HCT116 (cell line): ENCODE results near the gene PLAU. TPM values are rescaled to one million over a fixed set of nuclear protein-coding genes. Genes with fewer than 3 reads are reported as not detected.

Source experiments
- ATAC-seq: fragments of 200-7000 bp; cut with Tn5 transposase; 2 replicates; pipeline ENCODE4 v1.9.1; 2020; ENCODE audit warnings: mild to moderate bottlenecking, moderate library complexity
- BruUV-seq: library from RNA; stranded (reverse); fragments of 400-500 nt; replicated peaks from 2 replicates; lab custom pipeline; 2021; lab: Mats Ljungman, UMichigan
- CTCF ChIA-PET: fragments of 300-600 bp; sonication (Branson Sonifier 250); formaldehyde crosslinking; loops from one replicate; lab custom pipeline; 2021; ENCODE audit warnings: antibody characterized with exemption; lab: Charles Lee
- POLR2A ChIA-PET: fragments of 300-600, 350-600 bp; sonication (Branson Sonifier 250); formaldehyde crosslinking; loops from one replicate; lab custom pipeline; 2021; ENCODE audit warnings: antibody characterized with exemption; lab: Charles Lee
- RAD21 ChIA-PET, 2 experiments: fragments of 300-600 bp; sonication (Branson Sonifier 250); formaldehyde crosslinking; loops; one replicate each; lab custom pipeline; 2023; ENCODE audit warnings: low total read pairs in 2 of 2; ENCODE audit not compliant: uncharacterized antibody in 2 of 2, unreplicated experiment in 2 of 2, low non-redundant PET in 1 of 2; lab: Charles Lee
- DNase-seq: peaks from one replicate; pipeline ENCODE4 v3.0.0-alpha.2; 2010; ENCODE audit warnings: low read depth, low spot score
- H2AFZ ChIP-seq: fragments of 200-600 bp; shearing (Covaris generic), sonication (generic); 2 replicates; pipeline ENCODE4 v1.6.1; 2017; ENCODE audit warnings: low read depth, mixed run types, mixed read lengths, antibody characterized with exemption, low read length; ENCODE audit not compliant: poor library complexity, severe bottlenecking
- H3K27ac ChIP-seq: 2 replicates; pipeline ENCODE4 v1.5.1; 2012; ENCODE audit warnings: low read depth, low read length
- H3K27me3 ChIP-seq: fragments of 200-600 bp; sonication (generic); 2 replicates; pipeline ENCODE4 v1.6.1; 2016; ENCODE audit warnings: mixed run types, low read length, mixed read lengths; ENCODE audit not compliant: insufficient read depth
- H3K36me3 ChIP-seq, 2 experiments: fragments of 200-500 bp in 1 of 2; fragments of 200-600 bp in 1 of 2; sonication (Bioruptor generic) in 1 of 2; sonication (generic) in 1 of 2; 2 replicates each; pipeline versions ENCODE4 v1.5.1 to v1.6.1; 2014 to 2016; ENCODE audit warnings: low read length in 2 of 2, inconsistent platforms in 1 of 2, mixed read lengths in 1 of 2, mixed run types in 1 of 2; ENCODE audit not compliant: insufficient read depth in 2 of 2, control insufficient read depth in 1 of 2
- H3K4me1 ChIP-seq, 2 experiments: fragments of 200-600 bp in 1 of 2; sonication (generic) in 1 of 2; 2 replicates each; pipeline versions ENCODE4 v1.5.1 to v1.6.1; 2012 to 2017; ENCODE audit warnings: low read length in 2 of 2, inconsistent platforms in 1 of 2, mild to moderate bottlenecking in 1 of 2, mixed read lengths in 1 of 2, mixed run types in 1 of 2, moderate library complexity in 1 of 2; ENCODE audit not compliant: insufficient read depth in 2 of 2, control insufficient read depth in 1 of 2
- H3K4me2 ChIP-seq: fragments of 200-600 bp; sonication (generic); 2 replicates; pipeline ENCODE4 v1.6.1; 2017; ENCODE audit warnings: mixed run types, low read length, mixed read lengths
- H3K4me3 ChIP-seq, 2 experiments: fragments of 200-600 bp in 1 of 2; sonication (generic) in 1 of 2; replicated peaks in 1 of 2; 2 replicates each; pipeline ENCODE4 v1.5.1; 2011 to 2016; ENCODE audit warnings: low read length in 2 of 2, control low read depth in 1 of 2, low read depth in 1 of 2, mild to moderate bottlenecking in 1 of 2, mixed read lengths in 1 of 2, mixed run types in 1 of 2
- H3K79me2 ChIP-seq: fragments of 200-600 bp; sonication (generic); 2 replicates; pipeline ENCODE4 v1.6.1; 2017; ENCODE audit warnings: mild to moderate bottlenecking, mixed run types, low read length, moderate library complexity, mixed read lengths; ENCODE audit not compliant: insufficient read depth
- H3K9ac ChIP-seq: fragments of 200-600 bp; sonication (generic); 2 replicates; pipeline ENCODE4 v1.6.1; 2016; ENCODE audit warnings: low read length, mixed read lengths
- H3K9me2 ChIP-seq: fragments of 200-600 bp; sonication (generic), shearing (Covaris generic); 2 replicates; pipeline ENCODE4 v1.6.1; 2017; ENCODE audit warnings: mixed run types, mild to moderate bottlenecking, moderate library complexity; ENCODE audit not compliant: insufficient read depth
- H3K9me3 ChIP-seq, 2 experiments: fragments of 200-500 bp in 1 of 2; fragments of 200-600 bp in 1 of 2; sonication (Bioruptor generic) in 1 of 2; sonication (generic) in 1 of 2; 2 replicates each; pipeline ENCODE4 v1.6.1; 2014 to 2017; ENCODE audit warnings: low read length in 2 of 2, mixed read lengths in 2 of 2, inconsistent platforms in 1 of 2, low read depth in 1 of 2, mild to moderate bottlenecking in 1 of 2, mixed run types in 1 of 2, moderate library complexity in 1 of 2; ENCODE audit not compliant: control insufficient read depth in 1 of 2, insufficient read depth in 1 of 2
- H4K20me1 ChIP-seq: fragments of 200-600 bp; sonication (generic), shearing (Covaris generic); 2 replicates; pipeline ENCODE4 v1.6.1; 2017; ENCODE audit warnings: mixed run types, mild to moderate bottlenecking, moderate library complexity; ENCODE audit not compliant: insufficient read depth
- CBX3 ChIP-seq: IDR thresholded peaks from 2 replicates; pipeline ENCODE4 v1.6.1; 2012; ENCODE audit warnings: low read depth
- CEBPB ChIP-seq: IDR thresholded peaks from 2 replicates; pipeline ENCODE4 v1.6.1; 2012; ENCODE audit warnings: low read depth
- CTCF ChIP-seq, 3 experiments: fragments of 200-600 bp in 1 of 3; sonication (generic) in 1 of 3; IDR thresholded peaks in 2 of 3; conservative IDR thresholded peaks in 1 of 3; 2 replicates each; pipeline ENCODE4 v1.5.1; 2012 to 2017; ENCODE audit warnings: low read depth in 2 of 3, low read length in 2 of 3, antibody characterized with exemption in 1 of 3, borderline replicate concordance in 1 of 3, control low read depth in 1 of 3, mild to moderate bottlenecking in 1 of 3, mixed read lengths in 1 of 3, mixed run types in 1 of 3, moderate library complexity in 1 of 3; ENCODE audit not compliant: insufficient read depth in 1 of 3
- ELF1 ChIP-seq: IDR thresholded peaks from 2 replicates; pipeline ENCODE4 v1.6.1; 2012; ENCODE audit warnings: low read depth, borderline replicate concordance
- EZH2phosphoT487 ChIP-seq: fragments of 200-600 bp; IDR thresholded peaks from 2 replicates; pipeline ENCODE4 v1.6.1; 2018; ENCODE audit warnings: antibody characterized with exemption, borderline replicate concordance
- FOSL1 ChIP-seq: IDR thresholded peaks from 2 replicates; pipeline ENCODE4 v1.6.1; 2012; ENCODE audit warnings: low read depth
- POLR2A ChIP-seq: IDR thresholded peaks from 2 replicates; pipeline ENCODE4 v1.7.0; 2011; ENCODE audit warnings: borderline replicate concordance; ENCODE audit not compliant: insufficient read depth, insufficient read length; ENCODE audit errors: extremely low read depth
- RAD21 ChIP-seq: IDR thresholded peaks from 2 replicates; pipeline ENCODE4 v1.6.1; 2012; ENCODE audit warnings: low read depth, mild to moderate bottlenecking
- REST ChIP-seq: IDR thresholded peaks from 2 replicates; pipeline ENCODE4 v1.6.1; 2012; ENCODE audit warnings: low read depth
- SRF ChIP-seq: IDR thresholded peaks from 2 replicates; pipeline ENCODE4 v1.6.1; 2012; ENCODE audit warnings: low read depth
- YY1 ChIP-seq: IDR thresholded peaks from 2 replicates; pipeline ENCODE4 v1.6.1; 2011; ENCODE audit warnings: low read length, low read depth, moderate library complexity, mild to moderate bottlenecking; ENCODE audit not compliant: insufficient replicate concordance; ENCODE audit errors: extremely low read depth
- ZNF274 ChIP-seq: fragments of 200-500 bp; sonication (Bioruptor generic); IDR thresholded peaks from 2 replicates; pipeline ENCODE4 v1.6.1; 2014; ENCODE audit warnings: mild to moderate bottlenecking, low read depth, low read length, inconsistent platforms
- intact Hi-C: fragments of 100-400 bp; cut with micrococcal nuclease; formaldehyde crosslinking; loops from 2 replicates; pipeline ENCODE4 v1.10.0; 2022
- total RNA-seq: library from RNA; stranded (reverse); gene quantifications from one replicate; pipeline ENCODE4 v1.2.1, GENCODE V29; 2021; ENCODE audit not compliant: unreplicated experiment

Gene PLAU
- total RNA-seq, 1 experiment from 2014 or later: 60.3 TPM

GRCh38 chr10:73955719-73956118 is 44.8 kb downstream of the PLAU start:
- H3K79me2 ChIP-seq: no peaks in the 10 kb centered on the region
- intact Hi-C loops: no loop called here
- H3K9me2 ChIP-seq: no peaks in the 10 kb centered on the region
- TF ChIP-seq SRF (no peak), CBX3 (no peak)
- H2AFZ ChIP-seq: no peak overlapping the region
- H3K9ac ChIP-seq: no peak overlapping the region
- no TSS peak for BruUV-seq
- H3K27me3 ChIP-seq: no peaks in the 10 kb centered on the region
- RAD21 ChIA-PET: no interaction called here
- H3K9me3 ChIP-seq: no peaks in the 10 kb centered on the region
- H3K4me2 ChIP-seq: no peak overlapping the region
- no peak overlapping the region for H3K4me3 ChIP-seq
- CTCF ChIA-PET: interaction anchor here (0.9 to 2.5 kb wide), 5 partner anchors 15 to 140 kb away, joined by 3 to 25 read pairs (median 5); no protein-coding TSS in a partner anchor
- no peaks in the 10 kb centered on the region for H3K36me3 ChIP-seq
- no peak for ATAC-seq
- no peak for DNase-seq
- H3K4me1 ChIP-seq: peaks cover 15 to 31% of the 10 kb centered on the region in 2 experiments
- 0 out of 2 replicates have a peak overlapping the region, but pooled peaks have one; percentile 44 for H3K27ac ChIP-seq
- no peaks in the 10 kb centered on the region for H4K20me1 ChIP-seq
- POLR2A ChIA-PET: interaction anchor here (0.8 to 2.8 kb wide), 2 partner anchors 42 to 68 kb away, joined by 4 to 14 read pairs; partner anchors contain the start of gene VCL

- Histone ChIP-seq H3K4me3 (no peak overlapping the region), H3K9me2 (no peaks in the 10 kb centered on the region), H3K4me1 (peaks cover 15 to 31% of the 10 kb centered on the region in 2 experiments), H3K9ac (no peak overlapping the region), H3K9me3 (no peaks in the 10 kb centered on the region), H3K79me2 (no peaks in the 10 kb centered on the region), H3K27ac (peak overlapping the region; percentile 44), H2AFZ (peak overlapping the region; percentile 88), H4K20me1 (no peaks in the 10 kb centered on the region), H3K36me3 (no peaks in the 10 kb centered on the region), H3K27me3 (no peaks in the 10 kb centered on the region), H3K4me2 (peak overlapping the region; percentile 37)
- CTCF ChIA-PET: interaction anchor here (0.6 to 2.5 kb wide), 7 partner anchors 10 to 139 kb away, joined by 3 to 25 read pairs (median 5); no protein-coding TSS in a partner anchor
- DNase-seq (no peak), ATAC-seq (peak; percentile 40)
- POLR2A ChIA-PET: interaction anchor here (0.8 to 2.8 kb wide), 6 partner anchors 9 to 69 kb away, joined by 3 to 14 read pairs (median 6); partner anchors contain the start of gene VCL
- no TSS peak for BruUV-seq
- intact Hi-C loops: loop anchor here (1.0 kb wide), 1 partner anchor 70 kb away; no protein-coding TSS in a partner anchor
- RAD21 ChIA-PET: interaction anchor here (0.5 to 0.7 kb wide), 3 partner anchors 12 to 68 kb away, joined by 3 to 4 read pairs (median 3); no protein-coding TSS in a partner anchor
- TF ChIP-seq POLR2A (no peak), REST (no peak), CTCF (IDR thresholded peaks at IDR 0.05 in 2 of 3, conservative IDR thresholded peaks at IDR 0.05 in 1 of 3; ENCODE audit: borderline replicate concordance in 1 of 3, insufficient read depth in 1 of 3, low read depth in 2 of 3, low read length in 2 of 3) (no peak), EZH2phosphoT487 (no peak), CBX3 (no peak), ELF1 (no peak), ZNF274 (no peak), YY1 (no peak), CEBPB (no peak), RAD21 (no peak), FOSL1 (no peak), SRF (no peak)
These were observed 45.8 kb downstream of the PLAU start for GRCh38 chr10:73956476-73957359.
